AG09309 (cell line): ENCODE results near the gene DLG1.

Experiments
- DNase-seq: peaks from one replicate; pipeline ENCODE4 v3.0.0-alpha.2; 2010; ENCODE audit warnings: low read depth
- H3K4me3 ChIP-seq: 2 replicates; pipeline ENCODE4 v1.5.1; 2011; ENCODE audit warnings: mild to moderate bottlenecking, low read depth, low read length, moderate library complexity; ENCODE audit not compliant: control insufficient read depth
- CTCF ChIP-seq: IDR thresholded peaks from 2 replicates; pipeline ENCODE4 v1.5.1; 2011; ENCODE audit warnings: mild to moderate bottlenecking, low read depth, low read length, inconsistent platforms; ENCODE audit not compliant: insufficient read depth, control insufficient read depth; ENCODE audit errors: missing control alignments

DLG1 gene

DNA sequence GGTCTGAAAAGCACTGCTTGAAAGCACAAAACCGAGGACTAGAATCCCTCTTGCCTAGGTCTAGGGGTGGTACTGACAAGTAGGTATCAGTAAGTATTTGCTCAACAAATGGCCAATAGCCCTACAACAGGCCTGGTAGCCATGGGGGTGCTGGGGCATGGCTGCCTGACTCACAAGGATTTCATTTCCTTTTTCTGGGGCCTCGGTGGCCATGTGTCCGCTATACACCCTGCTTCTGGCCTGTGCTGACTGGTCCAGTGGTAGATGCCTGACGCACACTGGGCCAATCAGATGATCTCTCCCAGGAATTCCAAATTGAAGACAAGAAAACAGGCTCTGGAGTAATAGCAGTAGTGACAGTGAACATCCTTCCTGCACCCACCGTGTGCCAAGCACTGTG lies 298.2 kb downstream of the DLG1 start:
- no peak for TF ChIP-seq CTCF
- DNase-seq, result no peak
- no peak overlapping the region for H3K4me3 ChIP-seq

DNA sequence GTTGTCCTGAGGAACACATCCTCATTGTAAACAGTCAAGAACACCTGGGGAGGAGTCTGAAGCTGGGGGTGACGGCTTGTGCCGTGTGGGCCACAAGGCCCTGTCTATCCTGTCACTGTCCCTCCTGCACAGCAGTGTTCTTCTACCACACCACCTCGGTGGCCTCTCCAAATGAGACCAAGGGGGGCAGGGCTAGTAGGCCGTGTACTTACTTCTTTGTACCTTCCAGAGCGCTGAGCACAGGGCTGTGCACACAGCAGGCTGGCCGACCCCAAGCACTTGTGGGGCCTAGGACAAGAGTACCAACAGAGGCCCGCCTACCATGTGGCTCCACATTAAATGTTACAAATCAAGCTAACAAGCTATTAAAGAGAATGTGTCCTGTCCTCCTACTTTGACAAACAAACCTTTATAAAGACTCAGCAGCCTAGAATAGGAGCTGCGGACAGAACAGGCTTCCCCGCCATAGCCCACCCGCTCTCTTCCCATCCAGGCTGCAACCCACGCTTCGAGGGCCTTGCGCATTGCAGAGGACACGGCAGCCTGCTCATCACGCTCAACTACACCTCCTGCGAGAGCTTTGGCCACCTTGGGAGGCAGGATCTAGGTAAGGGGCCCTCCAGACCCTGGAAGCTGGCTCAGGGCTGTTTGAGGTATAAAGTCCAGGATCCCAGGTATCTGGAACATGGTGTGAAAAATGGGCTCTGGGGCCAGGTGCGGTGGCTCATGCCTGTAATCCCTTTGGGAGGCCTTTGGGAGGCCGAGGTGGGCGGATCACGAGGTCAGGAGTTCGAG lies 299.2 kb downstream of the DLG1 start:
- DNase-seq, result no peak
- no peak overlapping the region for H3K4me3 ChIP-seq
- no peak for TF ChIP-seq CTCF

DNA sequence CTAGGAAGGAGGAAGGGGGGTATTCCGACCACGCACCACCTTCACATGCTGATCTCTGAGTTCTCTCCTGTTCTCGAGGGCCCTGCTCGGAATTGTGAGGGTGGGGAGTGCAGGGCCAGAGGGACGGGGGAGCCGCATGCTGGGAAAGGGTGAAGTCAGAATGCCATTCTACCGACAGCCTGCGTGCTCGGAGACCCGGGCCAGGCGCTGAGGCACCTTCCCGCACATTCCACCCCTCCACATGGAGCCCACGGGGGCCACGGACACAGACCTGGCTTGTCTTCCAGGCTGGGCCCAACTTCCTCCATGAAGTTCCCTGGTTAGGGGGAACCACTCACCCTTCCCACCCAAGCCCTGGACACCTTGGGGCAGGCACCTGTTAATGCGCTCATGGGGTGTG lies 301.1 kb downstream of the DLG1 start:
- TF ChIP-seq CTCF, result no peak
- no peak for DNase-seq

GRCh38 chr3:196996454-196997265 lies 301.8 kb downstream of the DLG1 start:
- DNase-seq, result no peak
- H3K4me3 ChIP-seq, result no peak overlapping the region
- TF ChIP-seq CTCF, result no peak

More for the DNA sequence above, 301.1 kb downstream of the DLG1 start:
- H3K4me3 ChIP-seq, result no peak overlapping the region

DNA sequence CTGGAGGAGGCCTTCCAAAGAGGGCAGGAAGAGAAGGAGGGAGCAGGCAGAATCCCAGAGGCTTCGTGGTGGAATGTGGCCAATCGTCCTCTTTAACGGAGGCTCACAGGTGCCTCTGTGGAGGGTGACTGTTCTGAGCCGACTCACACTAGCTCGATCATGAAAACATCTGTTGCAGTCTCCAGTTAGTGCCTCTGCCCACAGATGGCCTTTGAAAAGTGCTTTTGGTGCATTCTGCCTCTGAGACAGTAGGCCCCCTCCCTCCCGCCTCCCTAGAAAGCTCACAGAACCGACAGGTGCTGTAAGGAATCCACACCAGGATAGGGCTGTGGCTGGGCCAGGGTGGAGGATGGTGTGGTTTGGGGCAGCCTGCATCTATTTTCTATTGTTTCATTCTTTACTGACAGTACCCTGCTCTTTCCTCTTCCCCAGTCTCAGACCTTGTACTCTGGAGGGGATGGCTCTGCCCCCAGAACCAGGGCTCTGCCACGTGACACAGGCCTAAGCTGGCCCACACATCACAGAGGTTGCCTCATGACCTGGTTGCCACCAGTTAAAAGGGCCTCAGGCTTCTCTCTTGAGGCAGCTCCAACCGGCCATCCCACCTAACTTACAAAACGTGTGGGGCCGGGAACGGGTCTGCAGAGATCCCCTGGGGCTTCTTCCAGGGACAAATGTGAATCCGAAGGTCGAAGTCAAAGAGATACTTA lies 302.6 kb downstream of the DLG1 start:
- no peak for DNase-seq
- no peak overlapping the region for H3K4me3 ChIP-seq
- TF ChIP-seq CTCF, result no peak

- TF ChIP-seq CTCF, result no peak
- no peak overlapping the region for H3K4me3 ChIP-seq
- DNase-seq, result no peak
Observed at GRCh38 chr3:196995027-196995426, 303.4 kb downstream of the DLG1 start.
